Panc1 (cell line): ENCODE measurements around the gene CFAP100. TPM values are rescaled to one million over a fixed set of nuclear protein-coding genes. Genes with fewer than 3 reads are reported as not detected.

Experiments
- ATAC-seq: fragments of 200-7000 bp; cut with Tn5 transposase; 2 replicates; pipeline ENCODE4 v1.9.1; 2020; ENCODE audit warnings: mild to moderate bottlenecking, moderate library complexity
- BruUV-seq: library from RNA; stranded (reverse); fragments of 400-500 nt; replicated peaks from 2 replicates; lab custom pipeline; 2021; lab: Mats Ljungman, UMichigan
- CTCF ChIA-PET: fragments of 300-600 bp; sonication (Branson Sonifier 250); formaldehyde crosslinking; loops from one replicate; lab custom pipeline; 2022; ENCODE audit warnings: antibody characterized with exemption; lab: Charles Lee
- POLR2A ChIA-PET: fragments of 300-600 bp; sonication (Branson Sonifier 250); formaldehyde crosslinking; loops from one replicate; lab custom pipeline; 2022; ENCODE audit warnings: antibody characterized with exemption; lab: Charles Lee
- DNase-seq: peaks from one replicate; pipeline ENCODE4 v3.0.0-alpha.2; 2010; ENCODE audit warnings: low read depth, low spot score
- H3K27ac ChIP-seq: 2 replicates; pipeline ENCODE4 v1.5.1; 2011; ENCODE audit warnings: mild to moderate bottlenecking, low read length, inconsistent platforms
- H3K27me3 ChIP-seq: fragments of 200-500 bp; sonication (Bioruptor generic); 2 replicates; pipeline ENCODE4 v1.6.0; 2014; ENCODE audit warnings: low read length, inconsistent platforms; ENCODE audit not compliant: control insufficient read depth, insufficient read depth
- H3K36me3 ChIP-seq: fragments of 200-500 bp; sonication (Bioruptor generic); 2 replicates; pipeline ENCODE4 v1.5.1; 2014; ENCODE audit warnings: inconsistent platforms, mild to moderate bottlenecking, low read length, moderate library complexity; ENCODE audit not compliant: control insufficient read depth, insufficient read depth
- H3K4me1 ChIP-seq: 2 replicates; pipeline ENCODE4 v1.5.1; 2011; ENCODE audit warnings: inconsistent platforms, mild to moderate bottlenecking, low read length, moderate library complexity; ENCODE audit not compliant: control insufficient read depth, insufficient read depth
- H3K4me3 ChIP-seq, 2 experiments: 2 replicates each; pipeline ENCODE4 v1.5.1; 2011 to 2012; ENCODE audit warnings: low read depth in 2 of 2, low read length in 2 of 2, mild to moderate bottlenecking in 2 of 2, inconsistent platforms in 1 of 2, moderate library complexity in 1 of 2
- H3K9me3 ChIP-seq: fragments of 200-500 bp; sonication (Bioruptor generic); 2 replicates; pipeline ENCODE4 v1.5.1; 2014; ENCODE audit warnings: low read depth, mild to moderate bottlenecking, inconsistent platforms, low read length, moderate library complexity; ENCODE audit not compliant: control insufficient read depth, insufficient read depth
- CTCF ChIP-seq: fragments of 450-650 bp; IDR thresholded peaks from 2 replicates; pipeline ENCODE4 v1.5.1; 2017; ENCODE audit warnings: mild to moderate bottlenecking
- POLR2AphosphoS5 ChIP-seq: IDR thresholded peaks from 2 replicates; pipeline ENCODE4 v1.6.1; 2012; ENCODE audit warnings: mild to moderate bottlenecking, low read depth, low read length, moderate library complexity
- REST ChIP-seq, 2 experiments: IDR thresholded peaks; 2 replicates each; pipeline ENCODE4 v1.6.1; 2011 to 2012; ENCODE audit warnings: low read depth in 2 of 2, control low read depth in 1 of 2, low read length in 1 of 2, mild to moderate bottlenecking in 1 of 2, moderate library complexity in 1 of 2; ENCODE audit not compliant: insufficient read depth in 1 of 2
- SIN3A ChIP-seq: IDR thresholded peaks from 2 replicates; pipeline ENCODE4 v1.6.1; 2012; ENCODE audit warnings: low read depth, mild to moderate bottlenecking, low read length, moderate library complexity, borderline replicate concordance; ENCODE audit not compliant: insufficient read depth
- TCF7L2 ChIP-seq: IDR thresholded peaks from 2 replicates; pipeline ENCODE4 v1.6.1; 2011; ENCODE audit warnings: mild to moderate bottlenecking, low read depth, low read length, inconsistent platforms
- in situ Hi-C: cut with HindIII; loops from 2 replicates; pipeline ENCODE4 v1.10.0; 2016; ENCODE audit warnings: low sequenced_read_pairs, low pct_unique_long_range_greater_than_20kb
- intact Hi-C: fragments of 100-400 bp; cut with micrococcal nuclease; formaldehyde crosslinking; loops from one replicate; pipeline ENCODE4 v1.10.0; 2022; ENCODE audit not compliant: unreplicated experiment
- total RNA-seq: library from RNA; stranded (reverse); gene quantifications from one replicate; pipeline ENCODE4 v1.2.1, GENCODE V29; 2021; ENCODE audit not compliant: unreplicated experiment

CFAP100 gene
- total RNA-seq, 1 experiment from 2014 or later = not detected

- intact Hi-C loops = no loop called here
- ChIA-PET CTCF (no interaction called here), POLR2A (interaction anchor here (0.6 kb wide), 1 partner anchor 39 kb away, joined by 4 read pairs; no protein-coding TSS in a partner anchor)
- Histone ChIP-seq H3K4me1 (no peaks in the 10 kb centered on the region), H3K9me3 (no peaks in the 10 kb centered on the region), H3K4me3 (no peak overlapping the region), H3K27ac (no peak overlapping the region), H3K36me3 (no peaks in the 10 kb centered on the region), H3K27me3 (peaks cover 8% of the 10 kb centered on the region)
- no peak for DNase-seq
- in situ Hi-C loops = no loop called here
- no peak for TF ChIP-seq CTCF
- no peak for TF ChIP-seq SIN3A
- TF ChIP-seq POLR2AphosphoS5 = no peak
- TF ChIP-seq TCF7L2 = no peak
- no peak for TF ChIP-seq REST (IDR thresholded peaks at IDR 0.05; ENCODE audit: insufficient read depth in 1 of 2, low read depth in 2 of 2, low read length in 1 of 2)
- BruUV-seq = no TSS peak
- no peak for ATAC-seq
Observed at GRCh38 chr3:126393563-126393962, 1.1 kb upstream of the CFAP100 start.

GRCh38 chr3:126394977-126395321, 240 bp downstream of the CFAP100 start:
- POLR2A ChIA-PET = no interaction called here
- H3K9me3 ChIP-seq = no peaks in the 10 kb centered on the region
- no peaks in the 10 kb centered on the region for H3K4me1 ChIP-seq
- peaks cover 8% of the 10 kb centered on the region for H3K27me3 ChIP-seq
- DNase-seq (no peak), ATAC-seq (no peak)
- H3K27ac ChIP-seq = no peak overlapping the region
- no TSS peak for BruUV-seq
- H3K4me3 ChIP-seq = no peak overlapping the region
- TF ChIP-seq SIN3A = no peak
- TF ChIP-seq TCF7L2 = no peak
- no peak for TF ChIP-seq REST (IDR thresholded peaks at IDR 0.05; ENCODE audit: insufficient read depth in 1 of 2, low read depth in 2 of 2, low read length in 1 of 2)
- no peak for TF ChIP-seq CTCF
- no peak for TF ChIP-seq POLR2AphosphoS5
- intact Hi-C loops = no loop called here
- CTCF ChIA-PET = interaction anchor here (0.6 kb wide), 1 partner anchor 1151 kb away, joined by 3 read pairs; no protein-coding TSS in a partner anchor
- no peaks in the 10 kb centered on the region for H3K36me3 ChIP-seq
- in situ Hi-C loops = no loop called here
